ENCODE data around the gene TBL2.

GRCh38 chr7:73565675-73566340 lies 12.6 kb downstream of the TBL2 start:
- TF ChIP-seq CTCF (conservative IDR thresholded peaks at IDR 0.05; ENCODE audit: low read depth, low read length), result no peak
- TF ChIP-seq SMC3 (IDR thresholded peaks at IDR 0.05; ENCODE audit: low read depth, low read length), result no peak
- no peak for TF ChIP-seq FOS (IDR thresholded peaks at IDR 0.05; ENCODE audit: low read depth, low read length)
- no peak for TF ChIP-seq BHLHE40 (IDR thresholded peaks at IDR 0.05; ENCODE audit: low read depth, low read length)
- no peak for TF ChIP-seq POLR2A (IDR thresholded peaks at IDR 0.05; ENCODE audit: low read depth, low read length)
- no peak for TF ChIP-seq MAZ (IDR thresholded peaks at IDR 0.05; ENCODE audit: borderline replicate concordance, low read depth, low read length)

Data from IMR-90 (cell line).